K562 (cell line): ENCODE results near the gene SSR4. TPM values are rescaled to one million over a fixed set of nuclear protein-coding genes. Genes with fewer than 3 reads are reported as not detected.
A peak's percentile ranks its signal among the peaks of the same experiment; 100 is the strongest.

Experiments used
- CREB1 ChIP-seq, 2 experiments: sonication (generic) in 1 of 2; formaldehyde crosslinking in 1 of 2; IDR thresholded peaks; 2 replicates each; pipeline versions ENCODE4 v1.6.1 to v1.8.0; 2012 to 2022; ENCODE audit warnings: inconsistent platforms in 1 of 2, mild to moderate bottlenecking in 1 of 2, missing genetic modification reagents in 1 of 2, moderate library complexity in 1 of 2
- GABPA ChIP-seq: fragments of 200-800 bp; sonication (Bioruptor generic); conservative IDR thresholded peaks from 2 replicates; pipeline ENCODE4 v1.6.1; 2016; ENCODE audit warnings: low read depth, missing genetic modification characterization, missing compliant biosample characterization
- MIER1 ChIP-seq: fragments of 450-650 bp; IDR thresholded peaks from 2 replicates; pipeline ENCODE4 v1.6.1; 2016; ENCODE audit warnings: antibody characterized with exemption, mild to moderate bottlenecking, low read depth
- OTX1 ChIP-seq: fragments of 450-650 bp; formaldehyde crosslinking; IDR thresholded peaks from 2 replicates; pipeline ENCODE4 v1.4.0; 2022; ENCODE audit warnings: mild to moderate bottlenecking
- POU5F1 ChIP-seq: fragments of 150-350 bp; IDR thresholded peaks from 2 replicates; pipeline ENCODE4 v1.6.1; 2014; ENCODE audit warnings: borderline replicate concordance, low read length, low read depth, mild to moderate bottlenecking; ENCODE audit not compliant: partially characterized antibody
- TAF1 ChIP-seq: IDR thresholded peaks from 2 replicates; pipeline ENCODE4 v1.6.1; 2011; ENCODE audit warnings: mild to moderate bottlenecking, low read length, moderate library complexity; ENCODE audit not compliant: insufficient read depth, control insufficient read depth, severe bottlenecking; ENCODE audit errors: extremely low read depth
- ZNF23 ChIP-seq: fragments of 250-450 bp; sonication (Bioruptor Pico); IDR thresholded peaks from 2 replicates; pipeline ENCODE4 v1.4.0; 2020; ENCODE audit warnings: mild to moderate bottlenecking
- polyA plus RNA-seq, 8 experiments: library from polyadenylated mRNA; depleted of rRNA in 4 of 8; stranded (reverse) in 5 of 8; unstranded in 3 of 8; fragments of >200 nt; fragmentation: Nextera tagmentation in 2 of 8; fragmentation: Illumina TruSeq in 1 of 8; extraction: Ambion mirVana in 2 of 8; extraction: Trizol in 1 of 8; gene quantifications; 2 replicates each; pipeline versions ENCODE4 v1.2.1 to v1.2.3, GENCODE V29; 2011 to 2014; ENCODE audit warnings: inconsistent platforms in 1 of 8, missing spikeins in 1 of 8
- total RNA-seq, 7 experiments: library from RNA; depleted of rRNA in 6 of 7; stranded (reverse); fragments of >200 nt in 6 of 7; fragmentation: Illumina TruSeq in 2 of 7; extraction: Trizol in 2 of 7; gene quantifications; 2 replicates each; pipeline versions ENCODE4 v1.2.1 to v1.2.3, GENCODE V29; 2011 to 2021; ENCODE audit warnings: low replicate concordance in 1 of 7
- TF ChIP-seq, protein P1 (sequence below), 2 experiments: fragments of 450-650 bp; formaldehyde crosslinking in 1 of 2; IDR thresholded peaks; 2 replicates each; pipeline versions ENCODE4 v1.4.0 to v1.6.1; 2014 to 2020; ENCODE audit warnings: mild to moderate bottlenecking in 2 of 2, borderline replicate concordance in 1 of 2, low read depth in 1 of 2
- TF ChIP-seq, protein P2 (sequence below): sonication (generic); formaldehyde crosslinking; IDR thresholded peaks from 2 replicates; pipeline ENCODE4 v1.8.0; 2022; ENCODE audit warnings: mild to moderate bottlenecking, low read depth, missing genetic modification reagents

The SSR4 gene
- total and polyA plus RNA-seq, 9 of the 15 experiments (the other 6 are each of a cell fraction or from before 2014, with no cell fraction given) = 146 to 492 (median 272) TPM

DNA sequence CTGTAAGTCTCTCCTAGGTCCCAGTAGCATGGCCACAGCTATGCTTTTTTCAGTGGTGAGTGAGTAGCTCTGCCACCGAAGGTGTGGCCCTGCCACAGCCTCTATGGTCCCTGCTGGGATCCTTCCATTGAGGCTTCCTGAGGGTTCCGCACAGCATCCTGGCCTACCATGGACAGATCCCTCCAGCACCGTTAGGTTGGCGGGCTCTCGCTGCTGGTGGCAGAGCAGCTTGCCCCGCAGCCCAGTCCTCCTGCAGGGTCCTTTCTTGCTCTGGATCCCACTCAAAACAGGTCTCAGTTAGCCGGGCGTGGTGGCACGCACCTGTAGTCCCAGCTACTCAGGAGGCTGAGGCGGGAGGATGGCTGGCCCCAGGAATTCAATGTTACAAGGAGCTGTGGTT is 38.3 kb downstream of the SSR4 start (continued):
- TF ChIP-seq, protein P1, sequence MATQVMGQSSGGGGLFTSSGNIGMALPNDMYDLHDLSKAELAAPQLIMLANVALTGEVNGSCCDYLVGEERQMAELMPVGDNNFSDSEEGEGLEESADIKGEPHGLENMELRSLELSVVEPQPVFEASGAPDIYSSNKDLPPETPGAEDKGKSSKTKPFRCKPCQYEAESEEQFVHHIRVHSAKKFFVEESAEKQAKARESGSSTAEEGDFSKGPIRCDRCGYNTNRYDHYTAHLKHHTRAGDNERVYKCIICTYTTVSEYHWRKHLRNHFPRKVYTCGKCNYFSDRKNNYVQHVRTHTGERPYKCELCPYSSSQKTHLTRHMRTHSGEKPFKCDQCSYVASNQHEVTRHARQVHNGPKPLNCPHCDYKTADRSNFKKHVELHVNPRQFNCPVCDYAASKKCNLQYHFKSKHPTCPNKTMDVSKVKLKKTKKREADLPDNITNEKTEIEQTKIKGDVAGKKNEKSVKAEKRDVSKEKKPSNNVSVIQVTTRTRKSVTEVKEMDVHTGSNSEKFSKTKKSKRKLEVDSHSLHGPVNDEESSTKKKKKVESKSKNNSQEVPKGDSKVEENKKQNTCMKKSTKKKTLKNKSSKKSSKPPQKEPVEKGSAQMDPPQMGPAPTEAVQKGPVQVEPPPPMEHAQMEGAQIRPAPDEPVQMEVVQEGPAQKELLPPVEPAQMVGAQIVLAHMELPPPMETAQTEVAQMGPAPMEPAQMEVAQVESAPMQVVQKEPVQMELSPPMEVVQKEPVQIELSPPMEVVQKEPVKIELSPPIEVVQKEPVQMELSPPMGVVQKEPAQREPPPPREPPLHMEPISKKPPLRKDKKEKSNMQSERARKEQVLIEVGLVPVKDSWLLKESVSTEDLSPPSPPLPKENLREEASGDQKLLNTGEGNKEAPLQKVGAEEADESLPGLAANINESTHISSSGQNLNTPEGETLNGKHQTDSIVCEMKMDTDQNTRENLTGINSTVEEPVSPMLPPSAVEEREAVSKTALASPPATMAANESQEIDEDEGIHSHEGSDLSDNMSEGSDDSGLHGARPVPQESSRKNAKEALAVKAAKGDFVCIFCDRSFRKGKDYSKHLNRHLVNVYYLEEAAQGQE (IDR thresholded peaks at IDR 0.05; ENCODE audit: borderline replicate concordance) = peak; percentile 91
- TF ChIP-seq, protein P1 (CRISPR knock-in tag; IDR thresholded peaks at IDR 0.05; ENCODE audit: low read depth) = 0 out of 2 replicates have a peak, but pooled peaks have one; percentile 44
- TF ChIP-seq OTX1 (CRISPR knock-in tag) (no peak), POU5F1 (no peak), ZNF23 (CRISPR knock-in tag) (no peak), TAF1 (no peak), CREB1 (IDR thresholded peaks at IDR 0.05) (no peak), CREB1 (CRISPR knock-in tag; IDR thresholded peaks at IDR 0.05) (no peak), MIER1 (peak; percentile 71; the same call in 1 of the 2 replicates), GABPA (tag) (no peak)
- TF ChIP-seq, protein P2, sequence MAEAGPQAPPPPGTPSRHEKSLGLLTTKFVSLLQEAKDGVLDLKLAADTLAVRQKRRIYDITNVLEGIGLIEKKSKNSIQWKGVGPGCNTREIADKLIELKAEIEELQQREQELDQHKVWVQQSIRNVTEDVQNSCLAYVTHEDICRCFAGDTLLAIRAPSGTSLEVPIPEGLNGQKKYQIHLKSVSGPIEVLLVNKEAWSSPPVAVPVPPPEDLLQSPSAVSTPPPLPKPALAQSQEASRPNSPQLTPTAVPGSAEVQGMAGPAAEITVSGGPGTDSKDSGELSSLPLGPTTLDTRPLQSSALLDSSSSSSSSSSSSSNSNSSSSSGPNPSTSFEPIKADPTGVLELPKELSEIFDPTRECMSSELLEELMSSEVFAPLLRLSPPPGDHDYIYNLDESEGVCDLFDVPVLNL = no peak
